Measurements from ENCODE around the gene TOP3A.

TOP3A gene

GRCh38 chr17:18230288-18231141 is 84.3 kb downstream of the TOP3A start:
- no peak for DNase-seq

DNA sequence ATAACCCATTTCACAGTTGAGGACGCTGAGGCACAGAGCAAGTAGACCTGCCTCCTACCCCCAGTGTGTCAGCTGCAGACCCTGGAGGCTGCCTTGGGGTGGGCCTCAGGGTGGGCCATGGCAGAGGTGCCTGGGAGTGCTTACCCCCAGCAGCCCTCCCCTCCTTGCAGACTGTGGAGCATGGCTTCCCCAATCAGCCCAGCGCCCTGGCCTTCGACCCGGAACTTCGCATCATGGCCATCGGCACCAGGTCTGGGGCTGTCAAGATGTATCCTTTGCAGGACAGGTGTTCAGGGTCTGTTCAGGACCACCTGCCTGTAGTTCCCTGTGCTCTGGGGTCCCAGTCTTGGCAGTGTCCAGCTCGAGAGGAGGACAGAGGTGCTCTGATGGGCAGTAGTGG is 85.0 kb downstream of the TOP3A start:
- DNase-seq, result no peak

DNA sequence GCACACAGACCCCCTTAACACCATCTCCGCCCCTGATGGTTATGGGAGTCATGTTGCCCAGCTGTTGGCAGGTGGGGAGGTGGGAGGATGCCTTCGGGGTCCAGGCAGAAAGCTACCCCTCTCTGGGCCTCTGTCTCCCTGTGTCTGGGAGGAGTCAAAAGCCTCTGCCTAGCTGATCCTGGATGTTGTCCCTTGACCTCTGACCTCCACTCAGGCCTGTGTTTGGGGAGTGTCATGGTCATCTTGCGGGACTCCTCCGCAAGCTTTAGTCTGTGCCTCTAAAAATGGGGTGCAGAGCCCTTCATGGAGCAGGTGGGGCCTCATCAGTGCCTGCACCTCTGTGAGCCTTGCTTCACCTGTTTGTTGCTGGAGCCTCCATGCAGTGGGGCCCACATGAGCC is 85.5 kb downstream of the TOP3A start:
- no peak for DNase-seq

GRCh38 chr17:18228176-18228682 is 86.6 kb downstream of the TOP3A start:
- no peak for DNase-seq

- no peak for DNase-seq
Measured at GRCh38 chr17:18227635-18228034, 87.2 kb downstream of the TOP3A start.

- DNase-seq, result no peak
Measured at GRCh38 chr17:18226284-18226945, 88.4 kb downstream of the TOP3A start.

GRCh38 chr17:18225642-18226283 is 89.0 kb downstream of the TOP3A start:
- no peak for DNase-seq

DNA sequence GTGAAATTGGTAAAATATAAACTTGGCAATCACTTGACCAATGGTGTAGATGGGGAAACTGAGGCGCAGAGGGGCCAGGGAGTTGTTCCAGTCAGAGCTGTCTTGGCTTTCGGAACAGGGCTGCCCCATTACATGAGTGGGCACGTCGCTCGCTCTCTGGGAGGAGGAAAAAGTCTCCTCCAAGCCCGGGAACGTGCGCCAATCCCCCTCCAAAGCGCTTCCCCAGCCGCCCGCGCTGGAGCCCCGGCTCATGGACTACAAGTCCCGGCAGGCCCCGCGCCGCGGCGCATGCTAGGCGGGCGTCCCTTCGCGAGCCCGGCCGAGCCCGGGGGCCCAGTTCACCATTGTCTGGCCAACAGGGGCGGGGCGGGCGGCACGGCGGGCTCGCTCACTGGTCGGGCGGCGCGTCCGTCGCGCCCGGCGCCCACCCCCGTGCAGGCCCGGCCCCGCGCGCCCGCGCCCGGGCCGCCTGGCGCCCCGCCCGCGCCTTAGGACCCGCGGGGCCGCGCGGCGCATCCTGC is 89.6 kb downstream of the TOP3A start, which contains the start of gene LLGL1:
TSS of gene LLGL1 (plus strand) at position 515 of the 521 bp plus-strand sequence. CDS start 48 bp downstream, outside the sequence.
- peak; percentile 32 for DNase-seq

DNA sequence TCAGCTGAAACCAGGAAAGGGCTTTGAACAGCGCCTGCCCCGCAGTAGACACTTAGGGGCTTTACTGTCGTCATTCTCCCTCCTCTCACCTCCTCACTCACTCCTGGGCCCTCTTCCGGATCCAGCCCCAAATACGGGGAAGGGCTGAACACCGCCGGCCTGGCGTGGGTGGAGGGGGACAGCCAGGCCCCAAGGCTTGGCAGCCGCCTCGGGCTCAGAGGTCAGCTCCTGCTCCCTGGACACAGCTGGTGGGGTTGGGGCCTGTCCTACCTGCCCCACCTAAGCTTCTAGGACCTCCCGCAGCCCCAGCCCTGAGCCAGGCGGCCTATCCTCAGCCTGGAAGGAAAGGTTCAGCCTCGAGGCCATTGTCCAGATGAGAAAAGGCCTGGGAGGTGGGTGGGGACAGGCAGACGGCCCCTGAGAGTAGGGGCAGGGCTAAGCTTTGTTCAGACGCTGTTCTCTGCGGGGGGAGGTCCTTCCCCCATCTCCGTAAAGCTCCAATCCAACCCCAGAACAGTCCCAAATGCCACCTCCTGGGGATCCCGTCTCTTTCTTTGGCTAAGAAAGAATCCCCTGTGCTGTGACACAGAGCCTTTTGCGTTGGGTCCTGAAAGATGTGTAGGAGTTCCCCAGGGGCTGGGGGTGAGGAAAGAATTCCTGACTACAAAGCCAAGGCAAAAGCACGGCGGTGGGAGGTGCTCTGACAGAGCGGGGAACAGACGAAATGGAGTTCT is 90.2 kb downstream of the TOP3A start:
- no peak for DNase-seq

DNA sequence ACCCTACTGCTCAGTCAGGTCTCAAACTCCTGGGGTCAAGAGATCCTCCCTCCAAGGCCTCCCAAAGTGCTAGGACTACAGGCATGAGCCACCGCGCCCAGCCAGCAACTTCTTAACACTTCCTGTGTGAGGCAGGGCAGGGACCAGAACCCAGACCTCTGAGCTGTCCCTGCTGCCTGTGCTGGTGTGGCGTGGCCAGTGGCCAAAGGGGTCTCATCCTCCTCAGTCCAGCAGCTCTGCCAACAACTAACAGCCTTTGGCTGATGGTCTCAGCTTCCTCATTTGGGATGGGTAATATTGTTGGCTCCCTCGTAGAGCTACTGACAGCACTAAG is 90.8 kb downstream of the TOP3A start:
- no peak for DNase-seq

Measured in NCI-H2081 treated with DMSO at 0.1 percent for 48 hours (cell line).